ENCODE data around the gene WLS.

Gene WLS

DNA sequence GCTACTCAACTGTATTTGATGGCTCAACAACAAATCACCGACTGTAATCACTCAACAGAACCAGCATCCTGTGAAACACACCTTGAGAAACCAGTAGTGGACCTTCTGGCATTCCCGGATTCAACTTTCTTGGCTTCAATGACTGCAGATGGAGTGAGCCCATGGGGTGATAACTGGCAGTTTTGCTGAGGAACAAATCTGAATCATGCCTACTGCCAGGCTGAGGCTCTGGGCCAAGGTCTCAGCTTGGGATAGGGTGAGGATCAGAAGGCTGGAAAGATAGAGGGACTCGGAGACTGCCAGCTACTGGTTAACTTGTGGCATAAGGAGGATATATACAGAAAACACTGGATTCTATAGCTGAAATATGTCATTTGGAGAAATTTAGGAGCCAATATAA, 118.4 kb downstream of the WLS start:
- TF ChIP-seq, protein P1, sequence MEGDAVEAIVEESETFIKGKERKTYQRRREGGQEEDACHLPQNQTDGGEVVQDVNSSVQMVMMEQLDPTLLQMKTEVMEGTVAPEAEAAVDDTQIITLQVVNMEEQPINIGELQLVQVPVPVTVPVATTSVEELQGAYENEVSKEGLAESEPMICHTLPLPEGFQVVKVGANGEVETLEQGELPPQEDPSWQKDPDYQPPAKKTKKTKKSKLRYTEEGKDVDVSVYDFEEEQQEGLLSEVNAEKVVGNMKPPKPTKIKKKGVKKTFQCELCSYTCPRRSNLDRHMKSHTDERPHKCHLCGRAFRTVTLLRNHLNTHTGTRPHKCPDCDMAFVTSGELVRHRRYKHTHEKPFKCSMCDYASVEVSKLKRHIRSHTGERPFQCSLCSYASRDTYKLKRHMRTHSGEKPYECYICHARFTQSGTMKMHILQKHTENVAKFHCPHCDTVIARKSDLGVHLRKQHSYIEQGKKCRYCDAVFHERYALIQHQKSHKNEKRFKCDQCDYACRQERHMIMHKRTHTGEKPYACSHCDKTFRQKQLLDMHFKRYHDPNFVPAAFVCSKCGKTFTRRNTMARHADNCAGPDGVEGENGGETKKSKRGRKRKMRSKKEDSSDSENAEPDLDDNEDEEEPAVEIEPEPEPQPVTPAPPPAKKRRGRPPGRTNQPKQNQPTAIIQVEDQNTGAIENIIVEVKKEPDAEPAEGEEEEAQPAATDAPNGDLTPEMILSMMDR (conservative IDR thresholded peaks at IDR 0.05): no peak
- no peak overlapping the region for H3K27ac ChIP-seq

DNA sequence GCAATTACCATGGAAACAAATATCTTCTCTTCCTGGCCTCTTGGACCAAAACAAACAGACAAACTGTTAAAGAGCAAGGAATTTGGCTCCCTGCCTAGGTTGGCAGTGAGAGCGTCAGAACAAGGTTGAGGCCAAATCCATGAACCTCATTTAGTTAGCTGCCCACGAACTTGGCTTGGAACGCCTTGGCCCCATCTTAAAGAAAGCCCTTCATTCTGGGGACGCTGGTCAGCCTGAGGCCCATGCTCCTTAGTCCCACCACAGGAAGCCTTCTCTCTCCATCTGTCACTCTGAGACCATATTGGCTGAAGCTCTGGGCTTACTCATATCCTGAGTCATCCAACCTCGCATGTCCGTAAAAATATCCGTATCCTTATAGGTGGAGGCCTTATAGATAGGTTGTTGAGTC, 119.5 kb downstream of the WLS start:
- H3K27ac ChIP-seq: no peak overlapping the region
- TF ChIP-seq, protein P1 (conservative IDR thresholded peaks at IDR 0.05): no peak

DNA sequence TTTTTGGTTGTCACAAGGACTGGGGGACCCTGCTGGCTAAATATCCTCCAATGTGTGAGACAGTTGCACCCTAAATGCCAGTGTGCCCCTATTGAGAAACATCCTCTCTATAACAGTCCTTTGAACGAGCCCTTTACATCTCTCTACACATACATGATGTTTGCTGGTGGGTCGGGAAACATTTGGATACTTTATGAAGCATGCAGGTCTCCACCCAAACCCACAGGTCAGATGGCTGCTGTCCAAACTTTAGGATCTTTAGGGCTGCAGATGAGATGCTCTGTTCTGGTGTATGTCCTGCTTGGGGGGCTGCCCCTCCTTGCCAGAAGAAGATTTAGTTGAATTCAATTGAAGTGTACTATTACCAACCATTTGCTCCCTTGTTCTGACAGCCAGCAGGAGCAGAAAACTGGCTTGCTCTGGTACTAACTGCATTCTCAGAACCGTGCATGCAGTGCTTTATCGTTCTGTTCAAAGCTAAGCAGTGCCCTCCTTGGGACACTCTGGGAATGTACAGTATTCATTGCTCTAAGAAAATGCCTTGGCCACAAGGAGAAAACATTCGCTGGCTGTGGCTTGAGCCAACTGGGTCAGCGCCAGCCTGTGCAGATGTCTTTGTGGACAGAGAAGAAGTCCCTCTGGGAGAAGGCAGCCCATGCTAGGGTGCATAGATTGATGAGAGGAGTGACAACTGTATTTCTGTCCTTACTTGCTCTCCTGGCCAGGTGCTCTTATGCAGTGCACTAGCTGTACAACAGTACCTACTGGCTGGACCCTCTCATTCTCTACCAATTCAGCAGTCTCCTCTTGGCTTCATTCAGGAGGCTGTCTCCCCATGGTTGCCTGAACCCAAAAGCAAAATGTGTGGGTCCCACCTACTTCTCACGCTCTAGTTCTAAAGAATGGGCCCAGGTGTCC, 120.5 kb downstream of the WLS start:
- no peak overlapping the region for H3K27ac ChIP-seq
- TF ChIP-seq, protein P1 (conservative IDR thresholded peaks at IDR 0.05): peak; percentile 83

DNA sequence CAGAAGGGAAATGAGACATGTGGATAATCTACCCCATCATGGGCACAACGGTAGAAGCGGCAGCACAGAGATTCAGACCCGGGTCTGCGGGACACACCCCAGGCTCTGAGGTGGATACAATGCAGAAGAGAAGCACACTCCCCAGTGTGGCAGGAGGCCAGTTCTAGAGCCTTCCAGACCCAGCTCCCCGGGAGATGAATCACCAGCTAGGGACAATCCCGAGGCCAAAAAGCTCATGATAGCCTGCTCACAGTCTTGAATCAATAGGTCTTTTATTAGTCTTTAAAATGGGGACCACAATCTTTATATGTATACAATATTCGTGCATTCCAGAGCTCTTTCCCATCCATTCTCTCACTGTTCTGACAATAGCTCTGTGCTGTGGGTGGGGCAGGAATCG, 124.6 kb downstream of the WLS start:
- no peak overlapping the region for H3K27ac ChIP-seq
- TF ChIP-seq, protein P1 (conservative IDR thresholded peaks at IDR 0.05): no peak

DNA sequence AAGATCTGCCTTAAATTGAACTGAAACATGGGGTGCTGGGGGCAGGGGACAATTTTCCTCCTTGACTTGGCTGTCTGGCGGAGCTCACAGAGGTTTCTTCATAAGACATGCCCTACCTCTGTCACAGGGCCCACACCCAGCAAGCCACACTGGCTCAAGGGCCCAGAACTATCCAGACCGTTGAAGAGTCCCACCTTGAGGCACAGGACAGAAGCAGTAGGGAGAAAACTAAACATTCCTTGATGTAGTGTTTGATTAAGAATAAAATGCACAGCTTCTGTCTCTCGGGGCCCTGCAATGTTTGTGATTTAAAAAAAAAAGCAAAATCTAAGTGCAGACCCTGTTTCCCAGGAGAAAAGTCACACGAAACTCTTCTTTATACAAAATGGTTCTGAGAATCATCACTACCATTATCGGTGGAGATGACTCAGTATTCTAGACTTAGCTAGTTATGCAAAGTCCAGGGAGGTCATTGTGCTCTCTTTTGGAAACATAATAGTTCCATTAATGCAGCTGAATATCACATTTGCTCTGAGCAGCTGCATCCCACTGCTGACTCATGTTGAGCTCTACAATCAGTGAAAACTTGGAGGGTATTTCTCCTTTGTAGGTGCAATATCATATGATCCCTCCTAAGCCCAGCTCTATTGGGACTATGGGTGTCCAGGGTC, 128.3 kb downstream of the WLS start:
- TF ChIP-seq, protein P1 (conservative IDR thresholded peaks at IDR 0.05): no peak
- H3K27ac ChIP-seq: no peak overlapping the region

DNA sequence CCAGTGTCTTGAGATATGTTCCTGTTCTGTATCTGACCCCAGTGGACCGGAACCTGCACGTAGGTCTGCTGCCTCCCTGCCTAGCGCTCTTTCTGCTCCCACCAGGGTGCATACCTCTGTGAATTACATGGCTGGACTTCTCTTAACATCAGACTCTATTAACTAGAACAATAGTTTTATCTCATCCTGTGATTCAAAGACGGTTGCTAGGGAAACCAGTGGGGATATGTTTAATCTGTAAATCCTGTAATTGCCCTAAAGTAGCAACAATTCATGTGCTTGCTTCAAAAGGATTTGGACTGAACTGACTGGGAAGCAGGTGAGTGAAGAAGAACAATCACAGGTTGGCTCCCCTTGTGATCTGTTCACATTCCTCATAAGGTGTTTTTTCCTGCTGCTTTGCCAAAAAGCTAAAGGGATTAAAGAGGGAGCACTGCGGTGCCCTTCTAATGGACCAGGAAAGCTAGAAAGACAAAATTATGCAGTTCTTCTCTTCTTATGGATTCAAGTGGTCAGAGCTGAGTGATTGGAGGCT, 129.2 kb downstream of the WLS start:
- H3K27ac ChIP-seq: no peak overlapping the region
- TF ChIP-seq, protein P1 (conservative IDR thresholded peaks at IDR 0.05): no peak

DNA sequence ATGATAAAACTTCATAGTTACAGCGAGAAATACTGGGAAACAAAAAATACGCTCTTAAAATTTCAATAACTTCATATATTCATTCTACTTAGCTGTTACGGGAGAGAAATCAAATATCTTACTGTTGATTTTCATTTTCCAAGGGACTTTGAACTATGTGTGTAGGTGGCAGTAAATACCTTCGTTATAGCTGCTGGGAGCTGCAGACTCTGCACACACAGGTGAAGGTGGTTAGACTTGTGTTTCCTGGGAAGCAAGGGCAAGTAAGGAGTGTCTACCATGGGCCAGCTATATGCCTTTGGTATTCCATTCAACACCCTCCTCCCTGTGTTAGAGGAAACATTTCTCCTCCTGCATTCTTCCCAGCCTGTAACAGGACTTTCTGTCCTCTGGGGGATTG, 130.5 kb downstream of the WLS start:
- H3K27ac ChIP-seq: no peak overlapping the region
- TF ChIP-seq, protein P1 (conservative IDR thresholded peaks at IDR 0.05): no peak
